Stimulated activated CD4-positive, alpha-beta T cell treated with anti-CD3 and anti-CD28 coated beads, Interleukin-4, amount 100 ng/mL, for 48 hours (primary cell): ENCODE measurements around the gene OSBP2.

ENCODE experiments used
- DNase-seq, 2 donors: peaks; one replicate each; pipeline ENCODE4 v3.0.0-alpha.2; 2020; ENCODE audit warnings: low read depth in 2 of 2

Gene OSBP2

GRCh38 chr22:30881361-30882183 is 186.9 kb downstream of the OSBP2 start:
- no peak for DNase-seq

GRCh38 chr22:30882184-30882717 is 187.6 kb downstream of the OSBP2 start:
- no peak for DNase-seq

- no peak for DNase-seq
These were observed 188.4 kb downstream of the OSBP2 start for GRCh38 chr22:30882974-30883533.

- no peak for DNase-seq
These were observed 189.0 kb downstream of the OSBP2 start for GRCh38 chr22:30883586-30884145.

GRCh38 chr22:30884211-30885000 is 189.7 kb downstream of the OSBP2 start:
- DNase-seq, result no peak

GRCh38 chr22:30885001-30885366 is 190.3 kb downstream of the OSBP2 start:
- no peak for DNase-seq

- DNase-seq, result no peak
These were observed 190.9 kb downstream of the OSBP2 start for GRCh38 chr22:30885591-30885990.

- no peak for DNase-seq
These were observed 192.8 kb downstream of the OSBP2 start for GRCh38 chr22:30887453-30887852.

GRCh38 chr22:30887861-30888260 is 193.2 kb downstream of the OSBP2 start:
- no peak for DNase-seq

GRCh38 chr22:30889268-30889995 is 194.8 kb downstream of the OSBP2 start:
- DNase-seq, result no peak

- DNase-seq, result no peak
These were observed 195.4 kb downstream of the OSBP2 start for GRCh38 chr22:30889996-30890480.

- peak; percentile 25 to 26 for DNase-seq
These were observed 196.2 kb downstream of the OSBP2 start for GRCh38 chr22:30890686-30891442.

GRCh38 chr22:30891443-30891755 is 196.7 kb downstream of the OSBP2 start:
- DNase-seq, result no peak

- no peak for DNase-seq
These were observed 197.1 kb downstream of the OSBP2 start for GRCh38 chr22:30891781-30892180.

GRCh38 chr22:30892286-30892685 is 197.6 kb downstream of the OSBP2 start:
- no peak for DNase-seq

GRCh38 chr22:30892731-30893221 is 198.1 kb downstream of the OSBP2 start:
- no peak for DNase-seq

GRCh38 chr22:30893434-30894370 is 199.0 kb downstream of the OSBP2 start:
- no peak for DNase-seq

GRCh38 chr22:30894371-30894740 is 199.7 kb downstream of the OSBP2 start:
- DNase-seq, result no peak
